Measurements from ENCODE around the gene PRRC1.

DNA sequence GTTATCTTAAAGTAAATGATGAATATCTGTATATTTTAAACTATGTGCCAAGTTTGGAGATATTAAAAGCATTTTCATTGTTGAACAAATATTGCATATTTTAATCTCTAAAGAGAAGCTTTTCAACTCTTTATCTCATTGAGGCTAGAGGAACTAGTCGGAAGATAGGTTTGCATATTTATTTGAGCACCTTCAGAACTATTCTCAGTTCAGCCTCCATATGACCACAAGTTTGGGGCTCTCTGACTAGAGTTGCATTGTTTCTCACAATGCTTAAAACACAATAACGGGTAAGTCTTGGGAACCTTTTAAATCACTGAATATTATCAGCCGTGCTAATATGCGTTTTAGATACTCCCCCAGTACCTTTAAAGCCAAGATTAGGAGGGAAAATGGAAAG, 84.2 kb downstream of the PRRC1 start:
- TF ChIP-seq GATA2 (IDR thresholded peaks at IDR 0.05; ENCODE audit: low read depth, low read length) (no peak), GATA3 (IDR thresholded peaks at IDR 0.05; ENCODE audit: low read depth, low read length) (no peak)

Measured in SH-SY5Y (cell line).